ENCODE data around the gene IFNA21. TPM values are rescaled to one million over a fixed set of nuclear protein-coding genes. Genes with fewer than 3 reads are reported as not detected.
A peak's percentile ranks its signal among the peaks of the same experiment; 100 is the strongest.
"Not testable (repeated sequence)": the region's sequence is repeated elsewhere in the genome, so short reads cannot be mapped to it uniquely, and the experiment has no call there.

IFNA21 gene
- polyA plus RNA-seq = not detected

GRCh38 chr9:21166560-21166959 is at the start of gene IFNA21:
Gene IFNA21, minus strand, starts transcription at chr9:21166660. Its CDS starts 48 bp downstream, at chr9:21166612.
- H3K36me3 Mint-ChIP-seq, H3K27ac Mint-ChIP-seq, H3K4me1 Mint-ChIP-seq, H3K9me3 Mint-ChIP-seq, H3K27me3 Mint-ChIP-seq: not testable (repeated sequence)
- H3K4me3 Mint-ChIP-seq = peak within 1 kb of the TSS in 1 of 4 donors; percentile 21

GRCh38 chr9:21213411-21214326 is 47.2 kb upstream of the IFNA21 start:
- not testable (repeated sequence) for H3K36me3 Mint-ChIP-seq, H3K4me3 Mint-ChIP-seq, H3K4me1 Mint-ChIP-seq, H3K9me3 Mint-ChIP-seq, H3K27me3 Mint-ChIP-seq, H3K27ac Mint-ChIP-seq

DNA sequence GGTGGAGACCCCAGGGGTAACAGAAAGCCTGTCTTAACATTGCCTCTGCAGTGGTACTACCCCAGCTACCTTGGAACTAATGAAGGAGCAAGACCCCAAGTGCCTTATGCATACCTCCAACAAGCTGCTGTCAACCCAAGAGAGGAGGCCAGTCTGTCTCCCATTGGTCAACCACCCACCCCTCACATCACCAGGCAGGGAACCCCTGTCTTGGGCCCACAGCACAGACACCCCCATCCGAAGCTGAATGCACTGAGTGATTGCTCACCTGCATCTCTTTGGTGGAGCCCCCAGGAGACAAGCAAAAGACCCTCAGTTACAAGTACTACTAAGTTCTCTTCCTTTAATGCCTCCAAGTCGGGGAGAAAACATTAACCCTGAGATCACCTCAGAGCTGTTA is 45.7 kb upstream of the IFNA21 start:
- H3K27me3 Mint-ChIP-seq, H3K9me3 Mint-ChIP-seq, H3K4me1 Mint-ChIP-seq, H3K27ac Mint-ChIP-seq, H3K4me3 Mint-ChIP-seq, H3K36me3 Mint-ChIP-seq: not testable (repeated sequence)

GRCh38 chr9:21210782-21211181 is 44.3 kb upstream of the IFNA21 start:
- H3K27ac Mint-ChIP-seq, H3K27me3 Mint-ChIP-seq, H3K4me1 Mint-ChIP-seq, H3K9me3 Mint-ChIP-seq, H3K36me3 Mint-ChIP-seq, H3K4me3 Mint-ChIP-seq: not testable (repeated sequence)

DNA sequence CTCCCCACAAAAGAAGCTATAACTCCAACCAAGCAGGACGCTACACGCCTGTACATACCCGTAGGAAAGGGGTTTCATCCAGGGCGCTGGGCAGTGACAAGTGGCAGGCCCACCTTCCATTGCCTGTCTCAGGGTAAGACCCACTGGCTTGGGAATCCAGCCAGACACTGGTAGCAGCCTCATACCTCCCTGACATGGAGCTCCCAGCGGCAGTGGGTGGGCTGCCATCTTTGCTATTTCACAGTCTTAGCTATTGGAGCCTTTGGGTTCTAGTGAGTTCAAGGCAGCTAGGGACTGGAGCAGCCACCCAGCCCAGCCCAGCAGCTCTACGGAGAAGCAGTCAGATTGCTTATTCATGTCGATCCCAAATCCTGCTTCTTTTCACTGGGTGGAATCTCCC is 43.9 kb upstream of the IFNA21 start:
- Mint-ChIP-seq H3K9me3 (peaks cover 0 to 2% (median 0%) of the 10 kb centered on the region in 3 donors), H3K4me1 (peaks cover 2 to 5% (median 2%) of the 10 kb centered on the region in 3 donors), H3K36me3 (peaks cover 2% of the 10 kb centered on the region), H3K4me3 (no peak overlapping the region), H3K27ac (no peak overlapping the region), H3K27me3 (peaks cover 4% of the 10 kb centered on the region)

DNA sequence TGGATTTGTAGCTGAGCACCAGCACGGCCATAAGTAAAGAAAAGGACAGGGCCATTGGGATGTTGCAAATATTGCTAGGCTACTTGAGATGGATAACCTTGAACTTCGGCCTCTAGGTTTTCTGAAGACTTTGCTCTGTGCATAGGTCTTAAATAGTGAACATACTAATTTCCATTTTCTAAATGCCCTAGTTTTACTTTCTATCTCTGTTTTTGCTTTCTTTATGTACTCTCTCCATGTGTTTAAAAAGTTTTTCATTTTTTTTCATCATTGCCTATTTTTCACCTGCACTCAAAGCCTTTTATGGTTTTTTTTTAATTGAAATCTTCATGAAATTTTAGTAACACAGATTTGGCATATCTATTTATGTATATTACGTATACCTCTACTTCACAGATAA is 40.6 kb upstream of the IFNA21 start, which contains the start of gene IFNA10:
Gene IFNA10, minus strand, starts transcription at position 101 of the 400 bp plus-strand sequence. Its CDS starts 46 bp downstream, at position 55.
- not testable (repeated sequence) for H3K4me1 Mint-ChIP-seq, H3K36me3 Mint-ChIP-seq, H3K27ac Mint-ChIP-seq, H3K9me3 Mint-ChIP-seq, H3K27me3 Mint-ChIP-seq, H3K4me3 Mint-ChIP-seq

DNA sequence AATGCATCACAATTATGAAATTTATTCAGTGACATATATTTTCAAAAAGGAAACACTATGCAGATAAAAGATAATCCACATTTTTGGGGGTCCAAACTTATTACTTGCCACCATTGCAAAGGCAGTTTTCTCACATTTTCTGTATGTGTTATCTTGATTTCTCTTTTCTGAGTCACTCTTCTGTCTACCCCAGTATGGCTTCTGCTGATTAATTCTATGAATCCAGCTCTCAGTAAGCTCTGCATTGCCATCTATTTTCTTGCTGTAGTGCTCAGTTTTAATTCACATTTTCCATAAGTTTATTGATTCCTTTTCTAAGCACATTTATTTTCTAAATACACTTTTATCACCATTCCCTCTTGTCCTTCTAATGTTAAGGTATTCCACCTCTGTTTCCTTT is 38.7 kb upstream of the IFNA21 start:
- H3K27ac Mint-ChIP-seq = no peak overlapping the region
- H3K4me3 Mint-ChIP-seq = no peak overlapping the region
- peaks cover 0 to 4% (median 3%) of the 10 kb centered on the region in 3 donors for H3K9me3 Mint-ChIP-seq
- H3K27me3 Mint-ChIP-seq = peaks cover 15% of the 10 kb centered on the region
- peaks cover 2% of the 10 kb centered on the region for H3K36me3 Mint-ChIP-seq
- no peaks in the 10 kb centered on the region for H3K4me1 Mint-ChIP-seq

DNA sequence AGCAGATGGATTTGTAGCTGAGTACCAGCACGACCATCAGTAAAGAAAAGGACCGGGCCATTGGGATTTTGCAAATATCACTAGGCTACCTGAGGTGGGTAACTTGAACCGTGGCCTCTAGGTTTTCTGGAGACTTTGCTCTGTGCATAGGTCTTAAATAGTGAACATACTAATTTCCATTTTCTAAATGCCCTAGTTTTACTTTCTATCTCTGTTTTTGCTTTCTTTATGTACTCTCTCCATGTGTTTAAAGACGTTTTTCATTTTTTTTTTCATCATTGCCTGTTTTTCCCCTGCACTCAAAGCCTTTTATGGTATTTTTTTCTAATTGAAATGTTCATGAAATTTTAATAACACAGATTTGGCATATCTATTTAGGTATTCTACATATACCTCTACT is 35.6 kb upstream of the IFNA21 start, which contains the start of gene IFNA7:
Gene IFNA7, minus strand, starts transcription at position 101 of the 400 bp plus-strand sequence. Its CDS starts 40 bp downstream, at position 61.
- H3K9me3 Mint-ChIP-seq, H3K36me3 Mint-ChIP-seq, H3K27ac Mint-ChIP-seq, H3K4me1 Mint-ChIP-seq, H3K4me3 Mint-ChIP-seq: not testable (repeated sequence)
- peaks cover 15% of the 10 kb centered on the region for H3K27me3 Mint-ChIP-seq

- H3K4me3 Mint-ChIP-seq = peak overlapping the region in 1 of 4 donors; percentile 79
- not testable (repeated sequence) for H3K9me3 Mint-ChIP-seq, H3K4me1 Mint-ChIP-seq, H3K36me3 Mint-ChIP-seq, H3K27me3 Mint-ChIP-seq
- peak overlapping the region in 2 of 3 donors; percentile 20 to 64 for H3K27ac Mint-ChIP-seq
Measured at GRCh38 chr9:21194867-21195776, 28.7 kb upstream of the IFNA21 start.

DNA sequence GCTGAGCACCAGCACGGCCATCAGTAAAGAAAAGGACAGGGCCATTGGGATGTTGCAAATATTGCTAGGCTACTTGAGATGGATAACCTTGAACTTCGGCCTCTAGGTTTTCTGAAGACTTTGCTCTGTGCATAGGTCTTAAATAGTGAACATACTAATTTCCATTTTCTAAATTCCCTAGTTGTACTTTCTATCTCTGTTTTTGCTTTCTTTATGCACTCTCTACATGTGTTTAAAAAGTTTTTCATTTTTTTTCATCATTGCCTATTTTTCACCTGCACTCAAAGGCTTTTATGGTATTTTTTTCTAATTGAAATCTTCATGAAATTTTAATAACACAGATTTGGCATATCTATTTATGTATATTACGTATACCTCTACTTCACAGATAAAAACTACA is 21.0 kb upstream of the IFNA21 start, which contains the start of gene IFNA4:
Gene IFNA4, minus strand, starts transcription at position 101 of the 400 bp plus-strand sequence. Its CDS starts 56 bp downstream, at position 45.
- H3K27me3 Mint-ChIP-seq = not testable (repeated sequence)

DNA sequence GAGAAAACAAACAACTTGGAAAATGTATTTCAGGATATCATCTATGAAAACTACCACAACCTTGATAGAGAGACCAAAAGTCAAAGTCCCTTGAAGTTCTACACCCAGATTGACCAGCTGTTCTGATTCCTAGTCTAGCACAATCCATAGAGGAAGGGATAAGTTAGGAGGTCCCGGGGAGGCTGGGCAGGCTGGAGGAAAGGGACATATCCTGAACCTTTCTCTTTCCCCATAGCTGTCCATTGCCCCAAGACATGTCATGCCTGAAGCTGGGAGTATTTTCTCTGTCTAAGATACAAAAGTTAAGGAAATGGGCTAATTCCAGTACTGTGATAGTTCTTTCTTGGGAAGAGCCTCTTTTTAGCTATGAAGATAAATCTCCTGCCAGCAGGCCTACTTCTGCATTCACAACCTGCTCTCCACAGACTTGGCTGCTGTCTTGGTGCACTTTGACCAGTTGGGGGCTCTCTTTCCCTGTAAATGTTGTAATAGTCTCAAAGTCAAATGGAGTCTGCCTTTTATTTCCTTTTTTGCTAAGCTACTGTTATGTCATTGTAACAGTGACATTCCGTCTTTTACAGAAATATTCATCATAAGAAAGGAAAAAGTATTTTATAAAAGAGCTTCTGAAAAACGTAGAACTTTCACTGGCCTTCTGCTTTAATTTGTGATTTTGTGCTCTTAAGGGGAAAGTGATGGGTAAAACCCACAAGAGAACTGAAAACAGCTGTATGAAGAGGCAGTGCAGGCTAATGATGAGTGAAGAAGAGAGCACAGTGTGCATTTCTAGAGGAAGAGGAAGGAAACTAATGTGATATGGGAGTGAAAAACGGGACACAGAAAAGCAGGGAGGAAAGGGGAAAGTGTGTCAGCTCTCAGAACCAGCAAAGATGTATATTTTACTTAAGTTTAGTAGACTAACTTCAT is 16.6 kb upstream of the IFNA21 start:
- not testable (repeated sequence) for H3K4me3 Mint-ChIP-seq, H3K27ac Mint-ChIP-seq, H3K4me1 Mint-ChIP-seq, H3K36me3 Mint-ChIP-seq, H3K9me3 Mint-ChIP-seq, H3K27me3 Mint-ChIP-seq

More for the DNA sequence above, 21.0 kb upstream of the IFNA21 start, which contains the start of gene IFNA4:
- H3K36me3 Mint-ChIP-seq, H3K27ac Mint-ChIP-seq, H3K4me1 Mint-ChIP-seq, H3K9me3 Mint-ChIP-seq, H3K4me3 Mint-ChIP-seq: not testable (repeated sequence)

GRCh38 chr9:21174671-21175070 is 8.2 kb upstream of the IFNA21 start:
- H3K27me3 Mint-ChIP-seq = peaks cover 8% of the 10 kb centered on the region
- H3K27ac Mint-ChIP-seq = no peak overlapping the region
- H3K4me3 Mint-ChIP-seq = no peak overlapping the region
- peaks cover 2% of the 10 kb centered on the region for H3K36me3 Mint-ChIP-seq
- no peaks in the 10 kb centered on the region for H3K4me1 Mint-ChIP-seq
- H3K9me3 Mint-ChIP-seq = no peaks in the 10 kb centered on the region

DNA sequence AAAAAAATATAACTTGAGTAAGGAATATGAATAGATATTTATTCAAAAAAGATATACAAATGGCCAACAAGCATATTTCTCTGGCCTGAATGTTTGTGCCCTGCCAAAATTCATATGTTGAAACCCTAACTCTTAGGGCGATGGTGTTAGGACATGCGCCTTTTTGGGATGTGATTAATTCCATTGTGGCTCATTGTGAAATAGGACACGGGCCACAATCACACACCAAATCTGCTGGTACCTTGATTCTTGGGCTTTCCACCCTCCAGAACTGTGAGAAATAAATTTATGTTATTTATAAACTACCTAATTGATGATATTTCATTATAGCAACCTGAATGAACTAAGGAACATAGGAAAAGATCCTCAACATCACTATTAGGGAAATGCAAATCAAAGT is 5.7 kb upstream of the IFNA21 start:
- Mint-ChIP-seq H3K36me3 (peaks cover 2% of the 10 kb centered on the region), H3K4me3 (no peak overlapping the region), H3K4me1 (no peaks in the 10 kb centered on the region), H3K9me3 (no peaks in the 10 kb centered on the region), H3K27ac (no peak overlapping the region), H3K27me3 (peaks cover 7% of the 10 kb centered on the region)

GRCh38 chr9:21171351-21171750 is 4.9 kb upstream of the IFNA21 start:
- H3K9me3 Mint-ChIP-seq = no peaks in the 10 kb centered on the region
- H3K4me3 Mint-ChIP-seq = no peak overlapping the region
- no peak overlapping the region for H3K27ac Mint-ChIP-seq
- peaks cover 7% of the 10 kb centered on the region for H3K27me3 Mint-ChIP-seq
- H3K4me1 Mint-ChIP-seq = no peaks in the 10 kb centered on the region
- H3K36me3 Mint-ChIP-seq = peaks cover 2% of the 10 kb centered on the region
